Measurements from ENCODE around the gene LPCAT2. TPM values are rescaled to one million over a fixed set of nuclear protein-coding genes. Genes with fewer than 3 reads are reported as not detected.

LPCAT2 gene
- total and polyA plus RNA-seq, 4 donors = 0.96 to 4.2 (median 2.7) TPM

DNA sequence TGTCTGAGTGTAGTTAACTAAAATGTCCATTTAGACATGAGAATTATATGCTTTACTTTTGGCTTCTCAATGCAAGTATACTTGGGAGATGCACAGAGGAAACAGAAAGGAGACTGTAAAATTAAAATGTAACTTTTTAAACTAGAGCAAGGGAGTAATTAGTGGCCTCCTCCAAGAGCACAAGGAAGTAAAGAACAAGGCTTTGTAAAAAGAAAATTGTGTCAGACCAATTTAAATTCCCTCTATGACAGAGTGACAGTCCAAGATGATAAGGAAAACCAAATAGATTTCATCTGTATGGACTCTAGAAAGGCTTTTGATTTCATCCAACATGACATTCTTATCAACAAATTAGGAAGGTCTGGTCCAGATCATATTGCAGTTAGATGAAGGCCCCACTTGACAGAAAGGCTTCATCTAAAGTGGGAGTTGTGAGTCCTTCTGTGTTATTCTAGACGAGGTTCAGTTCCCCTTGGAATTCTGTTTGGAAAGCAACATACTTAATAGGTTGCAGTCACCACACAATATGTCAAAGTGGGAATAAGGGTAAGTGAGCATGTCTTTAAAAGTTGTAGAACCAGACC, 51.2 kb downstream of the LPCAT2 start:
- Histone ChIP-seq H3K36me3 (ENCODE audit: control insufficient read depth in 4 of 4, insufficient read depth in 3 of 4, low read depth in 1 of 4, low read length in 3 of 4) (peaks cover 0 to 3% (median 0%) of the 10 kb centered on the region in 4 donors), H3K4me1 (ENCODE audit: control insufficient read depth in 4 of 4, insufficient read depth in 4 of 4, low read length in 3 of 4) (no peaks in the 10 kb centered on the region), H3K4me3 (ENCODE audit: low read depth in 1 of 3, low read length in 3 of 3) (no peak overlapping the region), H3K27ac (ENCODE audit: low read depth in 1 of 2, low read length in 2 of 2) (no peak overlapping the region), H3K9ac (ENCODE audit: low read depth in 1 of 2, low read length in 2 of 2) (no peak overlapping the region), H3K9me3 (ENCODE audit: control insufficient read depth in 4 of 4, low read length in 3 of 4) (no peaks in the 10 kb centered on the region), H3K27me3 (ENCODE audit: control insufficient read depth in 4 of 4, insufficient read depth in 4 of 4, low read length in 3 of 4) (no peaks in the 10 kb centered on the region)
- TF ChIP-seq YY1 (IDR thresholded peaks at IDR 0.05) = no peak
- no peak for TF ChIP-seq GABPA (IDR thresholded peaks at IDR 0.05 in 1 of 2, conservative IDR thresholded peaks at IDR 0.05 in 1 of 2)
- no peak for TF ChIP-seq EGR1 (IDR thresholded peaks at IDR 0.05; ENCODE audit: low read depth in 2 of 2)
- TF ChIP-seq RAD21 (IDR thresholded peaks at IDR 0.05) = no peak
- TF ChIP-seq FOXA2 (IDR thresholded peaks at IDR 0.05) = no peak
- no peak for TF ChIP-seq NR2F2 (IDR thresholded peaks at IDR 0.05)
- no peak for TF ChIP-seq FOXA1 (IDR thresholded peaks at IDR 0.05)
- TF ChIP-seq HNF4A (conservative IDR thresholded peaks at IDR 0.05) = no peak
- TF ChIP-seq, protein P1, sequence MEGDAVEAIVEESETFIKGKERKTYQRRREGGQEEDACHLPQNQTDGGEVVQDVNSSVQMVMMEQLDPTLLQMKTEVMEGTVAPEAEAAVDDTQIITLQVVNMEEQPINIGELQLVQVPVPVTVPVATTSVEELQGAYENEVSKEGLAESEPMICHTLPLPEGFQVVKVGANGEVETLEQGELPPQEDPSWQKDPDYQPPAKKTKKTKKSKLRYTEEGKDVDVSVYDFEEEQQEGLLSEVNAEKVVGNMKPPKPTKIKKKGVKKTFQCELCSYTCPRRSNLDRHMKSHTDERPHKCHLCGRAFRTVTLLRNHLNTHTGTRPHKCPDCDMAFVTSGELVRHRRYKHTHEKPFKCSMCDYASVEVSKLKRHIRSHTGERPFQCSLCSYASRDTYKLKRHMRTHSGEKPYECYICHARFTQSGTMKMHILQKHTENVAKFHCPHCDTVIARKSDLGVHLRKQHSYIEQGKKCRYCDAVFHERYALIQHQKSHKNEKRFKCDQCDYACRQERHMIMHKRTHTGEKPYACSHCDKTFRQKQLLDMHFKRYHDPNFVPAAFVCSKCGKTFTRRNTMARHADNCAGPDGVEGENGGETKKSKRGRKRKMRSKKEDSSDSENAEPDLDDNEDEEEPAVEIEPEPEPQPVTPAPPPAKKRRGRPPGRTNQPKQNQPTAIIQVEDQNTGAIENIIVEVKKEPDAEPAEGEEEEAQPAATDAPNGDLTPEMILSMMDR (IDR thresholded peaks at IDR 0.05; ENCODE audit: low read depth, low read length, missing input control) = no peak
- no peak for TF ChIP-seq TAF1 (conservative IDR thresholded peaks at IDR 0.05)
- no peak for TF ChIP-seq JUND (IDR thresholded peaks at IDR 0.05)
- TF ChIP-seq, protein P2, sequence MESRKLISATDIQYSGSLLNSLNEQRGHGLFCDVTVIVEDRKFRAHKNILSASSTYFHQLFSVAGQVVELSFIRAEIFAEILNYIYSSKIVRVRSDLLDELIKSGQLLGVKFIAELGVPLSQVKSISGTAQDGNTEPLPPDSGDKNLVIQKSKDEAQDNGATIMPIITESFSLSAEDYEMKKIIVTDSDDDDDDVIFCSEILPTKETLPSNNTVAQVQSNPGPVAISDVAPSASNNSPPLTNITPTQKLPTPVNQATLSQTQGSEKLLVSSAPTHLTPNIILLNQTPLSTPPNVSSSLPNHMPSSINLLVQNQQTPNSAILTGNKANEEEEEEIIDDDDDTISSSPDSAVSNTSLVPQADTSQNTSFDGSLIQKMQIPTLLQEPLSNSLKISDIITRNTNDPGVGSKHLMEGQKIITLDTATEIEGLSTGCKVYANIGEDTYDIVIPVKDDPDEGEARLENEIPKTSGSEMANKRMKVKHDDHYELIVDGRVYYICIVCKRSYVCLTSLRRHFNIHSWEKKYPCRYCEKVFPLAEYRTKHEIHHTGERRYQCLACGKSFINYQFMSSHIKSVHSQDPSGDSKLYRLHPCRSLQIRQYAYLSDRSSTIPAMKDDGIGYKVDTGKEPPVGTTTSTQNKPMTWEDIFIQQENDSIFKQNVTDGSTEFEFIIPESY (IDR thresholded peaks at IDR 0.05) = no peak
- 74% methylated on average over 1 of the region's 1 CpG for WGBS
- DNase-seq (ENCODE audit: low spot score) = no peak

DNA sequence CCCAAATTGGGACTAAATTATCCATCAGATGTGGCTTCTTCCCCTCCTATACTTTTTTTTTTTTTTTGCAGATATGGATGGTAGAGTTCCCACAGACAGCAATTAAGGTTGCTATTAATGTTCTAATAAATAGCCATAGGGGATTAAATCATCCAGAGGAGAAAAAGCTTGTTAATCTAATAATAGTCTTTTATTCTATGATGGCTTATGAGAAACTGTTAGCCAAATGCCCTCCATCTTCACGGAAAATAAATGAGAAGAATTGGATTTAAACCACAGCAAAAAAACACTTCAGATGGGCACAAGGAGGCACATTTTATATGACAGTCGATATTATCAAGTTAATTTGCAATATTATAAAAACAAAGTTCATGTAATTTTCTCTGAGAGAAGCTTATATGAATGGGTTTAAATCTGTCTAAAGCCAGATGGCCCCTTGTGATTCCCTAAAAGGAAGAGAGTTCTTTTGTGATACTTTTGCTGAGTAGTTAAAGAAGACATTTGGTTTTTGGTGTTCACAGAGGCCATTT, 52.5 kb downstream of the LPCAT2 start:
- DNase-seq (ENCODE audit: low spot score) = no peak
- H3K36me3 ChIP-seq (ENCODE audit: control insufficient read depth in 4 of 4, insufficient read depth in 3 of 4, low read depth in 1 of 4, low read length in 3 of 4) = peaks cover 0 to 3% (median 0%) of the 10 kb centered on the region in 4 donors
- H3K9ac ChIP-seq (ENCODE audit: low read depth in 1 of 2, low read length in 2 of 2) = no peak overlapping the region
- no peak overlapping the region for H3K4me3 ChIP-seq (ENCODE audit: low read depth in 1 of 3, low read length in 3 of 3)
- 86% methylated on average over 2 of the region's 2 CpGs for WGBS
- no peaks in the 10 kb centered on the region for H3K27me3 ChIP-seq (ENCODE audit: control insufficient read depth in 4 of 4, insufficient read depth in 4 of 4, low read length in 3 of 4)
- TF ChIP-seq SP1 (IDR thresholded peaks at IDR 0.05) (no peak), FOXA1 (IDR thresholded peaks at IDR 0.05) (no peak), TAF1 (conservative IDR thresholded peaks at IDR 0.05) (no peak), FOXA2 (IDR thresholded peaks at IDR 0.05) (no peak), RXRA (IDR thresholded peaks at IDR 0.05) (no peak), RAD21 (IDR thresholded peaks at IDR 0.05) (no peak), HNF4A (conservative IDR thresholded peaks at IDR 0.05) (no peak), EGR1 (IDR thresholded peaks at IDR 0.05; ENCODE audit: low read depth in 2 of 2) (no peak), NR2F2 (IDR thresholded peaks at IDR 0.05) (no peak), YY1 (IDR thresholded peaks at IDR 0.05) (no peak), HNF4G (IDR thresholded peaks at IDR 0.05) (no peak), GABPA (IDR thresholded peaks at IDR 0.05 in 1 of 2, conservative IDR thresholded peaks at IDR 0.05 in 1 of 2) (no peak)
- TF ChIP-seq, protein P1 (IDR thresholded peaks at IDR 0.05; ENCODE audit: low read depth, low read length, missing input control) = no peak
- TF ChIP-seq, protein P3, sequence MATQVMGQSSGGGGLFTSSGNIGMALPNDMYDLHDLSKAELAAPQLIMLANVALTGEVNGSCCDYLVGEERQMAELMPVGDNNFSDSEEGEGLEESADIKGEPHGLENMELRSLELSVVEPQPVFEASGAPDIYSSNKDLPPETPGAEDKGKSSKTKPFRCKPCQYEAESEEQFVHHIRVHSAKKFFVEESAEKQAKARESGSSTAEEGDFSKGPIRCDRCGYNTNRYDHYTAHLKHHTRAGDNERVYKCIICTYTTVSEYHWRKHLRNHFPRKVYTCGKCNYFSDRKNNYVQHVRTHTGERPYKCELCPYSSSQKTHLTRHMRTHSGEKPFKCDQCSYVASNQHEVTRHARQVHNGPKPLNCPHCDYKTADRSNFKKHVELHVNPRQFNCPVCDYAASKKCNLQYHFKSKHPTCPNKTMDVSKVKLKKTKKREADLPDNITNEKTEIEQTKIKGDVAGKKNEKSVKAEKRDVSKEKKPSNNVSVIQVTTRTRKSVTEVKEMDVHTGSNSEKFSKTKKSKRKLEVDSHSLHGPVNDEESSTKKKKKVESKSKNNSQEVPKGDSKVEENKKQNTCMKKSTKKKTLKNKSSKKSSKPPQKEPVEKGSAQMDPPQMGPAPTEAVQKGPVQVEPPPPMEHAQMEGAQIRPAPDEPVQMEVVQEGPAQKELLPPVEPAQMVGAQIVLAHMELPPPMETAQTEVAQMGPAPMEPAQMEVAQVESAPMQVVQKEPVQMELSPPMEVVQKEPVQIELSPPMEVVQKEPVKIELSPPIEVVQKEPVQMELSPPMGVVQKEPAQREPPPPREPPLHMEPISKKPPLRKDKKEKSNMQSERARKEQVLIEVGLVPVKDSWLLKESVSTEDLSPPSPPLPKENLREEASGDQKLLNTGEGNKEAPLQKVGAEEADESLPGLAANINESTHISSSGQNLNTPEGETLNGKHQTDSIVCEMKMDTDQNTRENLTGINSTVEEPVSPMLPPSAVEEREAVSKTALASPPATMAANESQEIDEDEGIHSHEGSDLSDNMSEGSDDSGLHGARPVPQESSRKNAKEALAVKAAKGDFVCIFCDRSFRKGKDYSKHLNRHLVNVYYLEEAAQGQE (IDR thresholded peaks at IDR 0.05) = no peak
- TF ChIP-seq, protein P4, sequence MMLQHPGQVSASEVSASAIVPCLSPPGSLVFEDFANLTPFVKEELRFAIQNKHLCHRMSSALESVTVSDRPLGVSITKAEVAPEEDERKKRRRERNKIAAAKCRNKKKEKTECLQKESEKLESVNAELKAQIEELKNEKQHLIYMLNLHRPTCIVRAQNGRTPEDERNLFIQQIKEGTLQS (IDR thresholded peaks at IDR 0.05) = no peak
- TF ChIP-seq, protein P5, sequence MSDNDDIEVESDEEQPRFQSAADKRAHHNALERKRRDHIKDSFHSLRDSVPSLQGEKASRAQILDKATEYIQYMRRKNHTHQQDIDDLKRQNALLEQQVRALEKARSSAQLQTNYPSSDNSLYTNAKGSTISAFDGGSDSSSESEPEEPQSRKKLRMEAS (IDR thresholded peaks at IDR 0.05) = no peak
- TF ChIP-seq, protein P2 (IDR thresholded peaks at IDR 0.05) = no peak
- no peaks in the 10 kb centered on the region for H3K4me1 ChIP-seq (ENCODE audit: control insufficient read depth in 4 of 4, insufficient read depth in 4 of 4, low read length in 3 of 4)
- H3K27ac ChIP-seq (ENCODE audit: low read depth in 1 of 2, low read length in 2 of 2) = no peak overlapping the region
- H3K9me3 ChIP-seq (ENCODE audit: control insufficient read depth in 4 of 4, low read length in 3 of 4) = no peaks in the 10 kb centered on the region

All from liver (tissue), 9 donors.